ENCODE results near the gene PLEKHA5. TPM values are rescaled to one million over a fixed set of nuclear protein-coding genes. Genes with fewer than 3 reads are reported as not detected.

Gene PLEKHA5
- total RNA-seq, 1 experiment from 2014 or later: 14.0 TPM

DNA sequence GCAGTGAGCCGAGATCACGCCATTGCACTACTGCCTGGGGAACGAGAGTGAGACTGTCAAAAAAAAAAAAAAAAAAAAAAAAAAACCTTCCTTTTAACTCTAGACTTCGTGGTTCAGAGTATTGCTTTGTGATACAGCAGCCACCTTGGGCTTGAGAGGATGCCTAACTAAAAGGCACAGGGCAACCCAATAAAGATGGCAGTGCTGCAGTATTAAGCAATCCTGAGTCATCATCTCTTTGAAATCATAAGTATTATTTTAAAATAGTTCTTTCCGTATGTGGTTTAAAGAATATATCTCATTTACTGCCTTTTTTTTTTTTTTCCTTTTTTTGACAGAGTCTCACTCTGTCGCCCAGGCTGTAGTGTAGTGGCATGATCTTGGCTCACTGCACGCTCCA lies 116.1 kb downstream of the PLEKHA5 start:
- intact Hi-C loops (cut with micrococcal nuclease; ENCODE audit: unreplicated experiment): no loop called here
- H3K4me3 ChIP-seq (ENCODE audit: low read depth, low read length, poor library complexity, severe bottlenecking): no peak overlapping the region
- ChIA-PET CTCF (no interaction called here), POLR2A (ENCODE audit: low non-redundant PET) (no interaction called here)
- H3K4me1 ChIP-seq (ENCODE audit: insufficient read depth, low read length, poor library complexity, severe bottlenecking): peaks cover 4% of the 10 kb centered on the region
- no peak for TF ChIP-seq EZH2 (IDR thresholded peaks at IDR 0.05; ENCODE audit: borderline replicate concordance, low read depth, low read length, poor library complexity, severe bottlenecking)
- TF ChIP-seq CTCF (conservative IDR thresholded peaks at IDR 0.05; ENCODE audit: low read depth, low read length): no peak
- H3K27me3 ChIP-seq (replicated peaks; ENCODE audit: insufficient read depth, low read depth, low read length, poor library complexity): no peaks in the 10 kb centered on the region
- BruUV-seq (replicated peaks): no TSS peak
- no peak for DNase-seq (ENCODE audit: low spot score)
- H3K27ac ChIP-seq (ENCODE audit: low read depth, low read length, poor library complexity, severe bottlenecking): no peak overlapping the region
- H3K9me3 ChIP-seq (ENCODE audit: low read depth, low read length, poor library complexity, severe bottlenecking): no peaks in the 10 kb centered on the region
- H3K36me3 ChIP-seq (ENCODE audit: insufficient read depth, low read length, poor library complexity, severe bottlenecking): no peaks in the 10 kb centered on the region

DNA sequence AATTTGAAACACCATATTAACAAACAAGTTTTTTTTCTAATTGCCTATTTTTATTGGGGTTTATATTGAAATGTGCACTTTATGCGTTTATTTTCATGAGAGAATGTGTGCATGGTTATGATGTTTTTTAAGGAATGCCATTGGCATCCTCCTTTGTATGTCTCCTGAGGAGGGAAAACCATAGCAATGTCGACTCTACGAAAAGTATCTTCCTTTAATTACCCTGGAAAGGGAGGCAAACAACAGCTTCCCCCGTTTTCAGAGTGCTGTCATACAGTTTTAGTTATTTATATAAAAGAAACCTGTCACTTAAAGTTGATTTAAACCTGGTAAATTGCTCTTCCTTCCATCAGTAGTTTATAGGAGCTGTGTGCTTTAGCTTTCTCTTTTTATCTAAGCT lies 117.4 kb downstream of the PLEKHA5 start:
- ChIA-PET POLR2A (ENCODE audit: low non-redundant PET) (no interaction called here), CTCF (no interaction called here)
- Histone ChIP-seq H3K27me3 (replicated peaks; ENCODE audit: insufficient read depth, low read depth, low read length, poor library complexity) (no peaks in the 10 kb centered on the region), H3K4me1 (ENCODE audit: insufficient read depth, low read length, poor library complexity, severe bottlenecking) (no peaks in the 10 kb centered on the region), H3K27ac (ENCODE audit: low read depth, low read length, poor library complexity, severe bottlenecking) (no peak overlapping the region), H3K4me3 (ENCODE audit: low read depth, low read length, poor library complexity, severe bottlenecking) (no peak overlapping the region), H3K36me3 (ENCODE audit: insufficient read depth, low read length, poor library complexity, severe bottlenecking) (no peaks in the 10 kb centered on the region), H3K9me3 (ENCODE audit: low read depth, low read length, poor library complexity, severe bottlenecking) (no peaks in the 10 kb centered on the region)
- intact Hi-C loops (cut with micrococcal nuclease; ENCODE audit: unreplicated experiment): no loop called here
- DNase-seq (ENCODE audit: low spot score): no peak
- TF ChIP-seq CTCF (conservative IDR thresholded peaks at IDR 0.05; ENCODE audit: low read depth, low read length): no peak
- TF ChIP-seq EZH2 (IDR thresholded peaks at IDR 0.05; ENCODE audit: borderline replicate concordance, low read depth, low read length, poor library complexity, severe bottlenecking): no peak
- no TSS peak for BruUV-seq (replicated peaks)

GRCh38 chr12:19248929-19249602 lies 119.5 kb downstream of the PLEKHA5 start:
- Histone ChIP-seq H3K27me3 (replicated peaks; ENCODE audit: insufficient read depth, low read depth, low read length, poor library complexity) (no peaks in the 10 kb centered on the region), H3K9me3 (ENCODE audit: low read depth, low read length, poor library complexity, severe bottlenecking) (no peaks in the 10 kb centered on the region), H3K27ac (ENCODE audit: low read depth, low read length, poor library complexity, severe bottlenecking) (no peak overlapping the region), H3K36me3 (ENCODE audit: insufficient read depth, low read length, poor library complexity, severe bottlenecking) (no peaks in the 10 kb centered on the region), H3K4me3 (ENCODE audit: low read depth, low read length, poor library complexity, severe bottlenecking) (no peak overlapping the region), H3K4me1 (ENCODE audit: insufficient read depth, low read length, poor library complexity, severe bottlenecking) (no peaks in the 10 kb centered on the region)
- TF ChIP-seq CTCF (conservative IDR thresholded peaks at IDR 0.05; ENCODE audit: low read depth, low read length): no peak
- TF ChIP-seq EZH2 (IDR thresholded peaks at IDR 0.05; ENCODE audit: borderline replicate concordance, low read depth, low read length, poor library complexity, severe bottlenecking): no peak
- intact Hi-C loops (cut with micrococcal nuclease; ENCODE audit: unreplicated experiment): no loop called here
- CTCF ChIA-PET: no interaction called here
- DNase-seq (ENCODE audit: low spot score): no peak
- POLR2A ChIA-PET (ENCODE audit: low non-redundant PET): no interaction called here
- BruUV-seq (replicated peaks): no TSS peak

Data from A673 (cell line).